Keratinocyte (primary cell): Measurements from ENCODE around the gene ASB6. TPM values are rescaled to one million over a fixed set of nuclear protein-coding genes. Genes with fewer than 3 reads are reported as not detected.

Experiments
- DNase-seq: peaks from one replicate; pipeline ENCODE4 v3.0.0-alpha.2; 2011; ENCODE audit warnings: low read depth, missing footprints, low spot score
- FAIRE-seq: peaks from 2 replicates; lab custom pipeline; 2011; peaks lifted over from hg19 to GRCh38; lab: Jason Lieb, UNC
- H2AFZ ChIP-seq: 2 replicates; pipeline ENCODE4 v1.6.0; 2012; ENCODE audit warnings: low read length, control low read depth, inconsistent platforms; ENCODE audit not compliant: control insufficient read depth
- H3K27ac ChIP-seq: 2 replicates; pipeline ENCODE4 v1.5.1; 2011; ENCODE audit warnings: low read length; ENCODE audit not compliant: control insufficient read depth, insufficient read depth
- H3K27me3 ChIP-seq: 3 replicates; pipeline ENCODE4 v1.6.0; 2011; ENCODE audit warnings: low read length; ENCODE audit not compliant: control insufficient read depth, insufficient read depth; ENCODE audit errors: extremely low read depth
- H3K36me3 ChIP-seq, 2 experiments: 2 replicates in 1 of 2; 3 replicates in 1 of 2; pipeline ENCODE4 v1.5.1; 2011; ENCODE audit warnings: low read length in 2 of 2, mild to moderate bottlenecking in 1 of 2; ENCODE audit not compliant: control insufficient read depth in 2 of 2, insufficient read depth in 2 of 2; ENCODE audit errors: extremely low read depth in 1 of 2
- H3K4me1 ChIP-seq: 3 replicates; pipeline ENCODE4 v1.5.1; 2011; ENCODE audit warnings: low read length; ENCODE audit not compliant: control insufficient read depth, insufficient read depth; ENCODE audit errors: extremely low read depth
- H3K4me2 ChIP-seq: 3 replicates; pipeline ENCODE4 v1.6.0; 2011; ENCODE audit warnings: low read depth, low read length; ENCODE audit not compliant: control insufficient read depth, insufficient read depth; ENCODE audit errors: extremely low read depth
- H3K4me3 ChIP-seq, 3 experiments: fragments of 200-600 bp in 1 of 3; sonication (generic) in 1 of 3; 2 replicates in 2 of 3; 3 replicates in 1 of 3; pipeline ENCODE4 v1.5.1; 2011 to 2016; ENCODE audit warnings: low read length in 3 of 3, mild to moderate bottlenecking in 3 of 3, control low read depth in 2 of 3, inconsistent platforms in 1 of 3, low read depth in 1 of 3, mixed read lengths in 1 of 3, mixed run types in 1 of 3, moderate library complexity in 1 of 3; ENCODE audit not compliant: control insufficient read depth in 2 of 3, insufficient read depth in 2 of 3; ENCODE audit errors: extremely low read depth in 1 of 3
- H3K79me2 ChIP-seq: 2 replicates; pipeline ENCODE4 v1.6.0; 2012; ENCODE audit warnings: low read length; ENCODE audit not compliant: control insufficient read depth, insufficient read depth
- H3K9ac ChIP-seq: 3 replicates; pipeline ENCODE4 v1.6.0; 2011; ENCODE audit warnings: low read length; ENCODE audit not compliant: control insufficient read depth, insufficient read depth; ENCODE audit errors: extremely low read depth
- H3K9me1 ChIP-seq: 3 replicates; pipeline ENCODE4 v1.6.0; 2011; ENCODE audit warnings: low read length; ENCODE audit not compliant: control insufficient read depth, insufficient read depth; ENCODE audit errors: extremely low read depth
- H3K9me3 ChIP-seq: 2 replicates; pipeline ENCODE4 v1.5.1; 2012; ENCODE audit warnings: low read depth, low read length; ENCODE audit not compliant: control insufficient read depth
- H4K20me1 ChIP-seq: 3 replicates; pipeline ENCODE4 v1.6.0; 2011; ENCODE audit warnings: low read length; ENCODE audit not compliant: control insufficient read depth, insufficient read depth; ENCODE audit errors: extremely low read depth
- EZH2 ChIP-seq: IDR thresholded peaks from one replicate; pipeline ENCODE4 v1.6.1; 2012; ENCODE audit warnings: inconsistent platforms, mild to moderate bottlenecking, low read length, moderate library complexity
- dilution Hi-C: fragments of 300-500 bp; cut with MboI; formaldehyde crosslinking; loops from one replicate; pipeline ENCODE4 v1.7.0; 2020; ENCODE audit warnings: low sequenced_read_pairs; ENCODE audit not compliant: extremely low pct_ligation_motif_present
- polyA plus RNA-seq, 5 experiments: library from polyadenylated mRNA; depleted of rRNA in 3 of 5; stranded (reverse) in 3 of 5; stranded (forward) in 1 of 5; unstranded in 1 of 5; fragments of >200 nt; gene quantifications; 1 replicate in 1 of 5; 2 replicates in 3 of 5; 3 replicates in 1 of 5; pipeline versions ENCODE4 v1.2.1 to v1.2.3, GENCODE V29; 2011 to 2012; ENCODE audit warnings: missing spikeins in 2 of 5, low read depth in 1 of 5, low replicate concordance in 1 of 5
- TF ChIP-seq, protein P1 (sequence below), 3 experiments: IDR thresholded peaks in 1 of 3; conservative IDR thresholded peaks in 1 of 3; optimal IDR thresholded peaks in 1 of 3; 2 replicates in 2 of 3; 3 replicates in 1 of 3; pipeline versions ENCODE3 to v1.5.1; 2011; ENCODE audit warnings: low read length in 3 of 3, mild to moderate bottlenecking in 3 of 3, moderate library complexity in 2 of 3, control low read depth in 1 of 3, inconsistent platforms in 1 of 3; ENCODE audit not compliant: insufficient read depth in 2 of 3; ENCODE audit errors: extremely low read depth in 1 of 3

Gene ASB6
- polyA plus RNA-seq, 1 donor (not counting 4 experiments of a cell fraction or from before 2014, with no cell fraction given) = 16.3 TPM

DNA sequence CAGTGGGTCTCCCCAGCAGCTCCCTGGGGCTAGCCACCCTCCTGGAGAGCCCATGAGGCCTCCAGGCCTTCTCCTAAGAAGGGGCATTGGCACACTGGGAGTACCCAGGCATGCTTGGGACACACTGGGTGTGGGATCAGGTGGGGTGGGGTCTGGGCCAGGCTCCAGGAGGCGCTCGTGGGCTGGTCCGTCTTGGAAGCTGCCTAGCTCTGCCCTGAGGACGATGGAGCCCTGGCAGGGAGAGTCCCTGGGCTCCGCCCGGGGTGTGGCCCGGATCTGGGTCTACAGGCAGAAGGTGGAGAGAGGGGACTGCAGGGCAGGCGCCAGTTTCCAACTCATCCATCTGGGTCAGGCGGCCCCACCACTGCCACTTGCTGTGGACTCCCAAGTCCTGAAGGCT, 25.9 kb upstream of the ASB6 start:
- Histone ChIP-seq H3K27ac (no peak overlapping the region), H3K4me1 (peaks cover 3% of the 10 kb centered on the region)
- TF ChIP-seq, protein P1, sequence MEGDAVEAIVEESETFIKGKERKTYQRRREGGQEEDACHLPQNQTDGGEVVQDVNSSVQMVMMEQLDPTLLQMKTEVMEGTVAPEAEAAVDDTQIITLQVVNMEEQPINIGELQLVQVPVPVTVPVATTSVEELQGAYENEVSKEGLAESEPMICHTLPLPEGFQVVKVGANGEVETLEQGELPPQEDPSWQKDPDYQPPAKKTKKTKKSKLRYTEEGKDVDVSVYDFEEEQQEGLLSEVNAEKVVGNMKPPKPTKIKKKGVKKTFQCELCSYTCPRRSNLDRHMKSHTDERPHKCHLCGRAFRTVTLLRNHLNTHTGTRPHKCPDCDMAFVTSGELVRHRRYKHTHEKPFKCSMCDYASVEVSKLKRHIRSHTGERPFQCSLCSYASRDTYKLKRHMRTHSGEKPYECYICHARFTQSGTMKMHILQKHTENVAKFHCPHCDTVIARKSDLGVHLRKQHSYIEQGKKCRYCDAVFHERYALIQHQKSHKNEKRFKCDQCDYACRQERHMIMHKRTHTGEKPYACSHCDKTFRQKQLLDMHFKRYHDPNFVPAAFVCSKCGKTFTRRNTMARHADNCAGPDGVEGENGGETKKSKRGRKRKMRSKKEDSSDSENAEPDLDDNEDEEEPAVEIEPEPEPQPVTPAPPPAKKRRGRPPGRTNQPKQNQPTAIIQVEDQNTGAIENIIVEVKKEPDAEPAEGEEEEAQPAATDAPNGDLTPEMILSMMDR (optimal IDR thresholded peaks at IDR 0.05 in 1 of 3, IDR thresholded peaks at IDR 0.05 in 1 of 3, conservative IDR thresholded peaks at IDR 0.05 in 1 of 3; ENCODE audit: extremely low read depth in 1 of 3, insufficient read depth in 2 of 3, low read length in 3 of 3) = peak in 1 of 3 experiments; percentile 18
- TF ChIP-seq EZH2 = no peak

DNA sequence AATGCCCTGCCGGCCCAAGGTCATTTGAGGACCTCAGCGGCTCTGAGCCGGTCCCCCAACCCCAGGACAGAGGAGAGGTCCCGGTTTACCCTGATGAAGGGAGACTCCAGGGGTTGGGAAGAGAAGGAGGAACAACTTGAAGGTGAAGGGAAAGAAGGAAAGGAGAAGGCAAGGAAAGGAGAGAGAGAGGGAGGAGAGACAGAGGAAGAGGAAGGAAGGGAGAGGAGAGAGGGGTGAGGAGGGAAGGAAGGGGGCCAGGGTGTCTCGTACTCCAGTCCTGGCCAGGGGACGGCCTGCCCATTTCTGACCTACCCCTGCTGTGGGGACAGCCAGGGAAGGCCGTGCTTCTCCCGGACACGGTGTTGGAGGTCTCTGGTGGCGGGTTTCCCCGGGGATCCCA, 25.4 kb upstream of the ASB6 start:
- Histone ChIP-seq H3K36me3 (no peaks in the 10 kb centered on the region), H3K4me2 (no peak overlapping the region), H4K20me1 (no peaks in the 10 kb centered on the region), H3K9me3 (no peaks in the 10 kb centered on the region), H3K9ac (no peak overlapping the region), H3K27ac (no peak overlapping the region), H3K9me1 (no peaks in the 10 kb centered on the region), H3K4me1 (peaks cover 3% of the 10 kb centered on the region), H2AFZ (no peak overlapping the region), H3K27me3 (peaks cover 37% of the 10 kb centered on the region), H3K4me3 (no peak overlapping the region), H3K79me2 (no peaks in the 10 kb centered on the region)
- DNase-seq = no peak
- no peak for FAIRE-seq
- dilution Hi-C loops = no loop called here
- TF ChIP-seq, protein P1 (optimal IDR thresholded peaks at IDR 0.05 in 1 of 3, IDR thresholded peaks at IDR 0.05 in 1 of 3, conservative IDR thresholded peaks at IDR 0.05 in 1 of 3; ENCODE audit: extremely low read depth in 1 of 3, insufficient read depth in 2 of 3, low read length in 3 of 3) = no peak
- TF ChIP-seq EZH2 = peak; percentile 75

More for the DNA sequence above, 25.9 kb upstream of the ASB6 start:
- Histone ChIP-seq H3K4me3 (no peak overlapping the region), H2AFZ (no peak overlapping the region), H3K79me2 (no peaks in the 10 kb centered on the region), H3K36me3 (no peaks in the 10 kb centered on the region), H3K9ac (no peak overlapping the region), H3K4me2 (no peak overlapping the region), H3K27me3 (peaks cover 37% of the 10 kb centered on the region), H4K20me1 (no peaks in the 10 kb centered on the region), H3K9me1 (no peaks in the 10 kb centered on the region), H3K9me3 (no peaks in the 10 kb centered on the region)
- no peak for DNase-seq
- FAIRE-seq = no peak
- dilution Hi-C loops = no loop called here
